Head of caudate nucleus (tissue), 42 donors: ENCODE results near the gene FIGN.

Experiments used
- DNase-seq, 42 donors: peaks; one replicate each; pipeline versions ENCODE4 v3.0.0 to v3.0.0-alpha.2; 2020 to 2021; ENCODE audit warnings: mixed read lengths in 7 of 42
- intact Hi-C: fragments of 100-400 bp; cut with DNase I; formaldehyde crosslinking; loops from one replicate; pipeline ENCODE4 v1.15.0; 2022

The FIGN gene

GRCh38 chr2:163640542-163641193 lies 95.1 kb downstream of the FIGN start:
- DNase-seq = no peak
- intact Hi-C loops = no loop called here

- DNase-seq = no peak
- intact Hi-C loops = no loop called here
Observed at GRCh38 chr2:163637871-163638270, 97.9 kb downstream of the FIGN start.

GRCh38 chr2:163633291-163633690 lies 102.5 kb downstream of the FIGN start:
- no peak for DNase-seq
- intact Hi-C loops = no loop called here

GRCh38 chr2:163630836-163631235 lies 105.0 kb downstream of the FIGN start:
- intact Hi-C loops = no loop called here
- DNase-seq = no peak

GRCh38 chr2:163626639-163627109 lies 109.1 kb downstream of the FIGN start:
- DNase-seq = no peak
- intact Hi-C loops = no loop called here

GRCh38 chr2:163626208-163626607 lies 109.6 kb downstream of the FIGN start:
- intact Hi-C loops = no loop called here
- DNase-seq = no peak

GRCh38 chr2:163625632-163626031 lies 110.2 kb downstream of the FIGN start:
- DNase-seq = no peak
- intact Hi-C loops = no loop called here

GRCh38 chr2:163621445-163622004 lies 114.3 kb downstream of the FIGN start:
- intact Hi-C loops = no loop called here
- DNase-seq = no peak

- intact Hi-C loops = no loop called here
- DNase-seq = no peak
Observed at GRCh38 chr2:163617517-163617916, 118.3 kb downstream of the FIGN start.

GRCh38 chr2:163613266-163613731 lies 122.5 kb downstream of the FIGN start:
- peak in 6 of 42 donors; percentile 11 to 33 (median 24) for DNase-seq
- intact Hi-C loops = no loop called here

GRCh38 chr2:163612332-163612731 lies 123.5 kb downstream of the FIGN start:
- DNase-seq = peak in 12 of 42 donors; percentile 23 to 68 (median 36)
- intact Hi-C loops = no loop called here

GRCh38 chr2:163611557-163611906 lies 124.3 kb downstream of the FIGN start:
- intact Hi-C loops = no loop called here
- no peak for DNase-seq

GRCh38 chr2:163610817-163611556 lies 124.8 kb downstream of the FIGN start:
- peak in 39 of 42 donors; percentile 12 to 85 (median 52) for DNase-seq
- intact Hi-C loops = no loop called here

GRCh38 chr2:163607630-163608029 lies 128.2 kb downstream of the FIGN start:
- DNase-seq = no peak
- intact Hi-C loops = loop anchor here (5.0 to 10.0 kb wide), 2 partner anchors 130 to 253 kb away; partner anchors contain the start of gene FIGN

- intact Hi-C loops = loop anchor here (5.0 to 10.0 kb wide), 2 partner anchors 130 to 252 kb away; partner anchors contain the start of gene FIGN
- DNase-seq = no peak
Observed at GRCh38 chr2:163606878-163607277, 128.9 kb downstream of the FIGN start.

- intact Hi-C loops = loop anchor here (5.0 to 10.0 kb wide), 2 partner anchors 132 to 251 kb away; partner anchors contain the start of gene FIGN
- no peak for DNase-seq
Observed at GRCh38 chr2:163605779-163606178, 130.0 kb downstream of the FIGN start.

- intact Hi-C loops = loop anchor here (5.0 to 10.0 kb wide), 2 partner anchors 132 to 250 kb away; partner anchors contain the start of gene FIGN
- no peak for DNase-seq
Observed at GRCh38 chr2:163604941-163605555, 130.8 kb downstream of the FIGN start.

- intact Hi-C loops = loop anchor here (10.0 kb wide), 1 partner anchor 247 kb away; no protein-coding TSS in a partner anchor
- no peak for DNase-seq
Observed at GRCh38 chr2:163602196-163602595, 133.6 kb downstream of the FIGN start.

GRCh38 chr2:163601377-163601776 lies 134.4 kb downstream of the FIGN start:
- DNase-seq = peak in 1 of 42 donors; percentile 51
- intact Hi-C loops = loop anchor here (10.0 kb wide), 1 partner anchor 247 kb away; no protein-coding TSS in a partner anchor
